Upper lobe of left lung (tissue), 6 donors: ENCODE data around the gene DCT. TPM values are rescaled to one million over a fixed set of nuclear protein-coding genes. Genes with fewer than 3 reads are reported as not detected.
A peak's percentile ranks its signal among the peaks of the same experiment; 100 is the strongest.

Source experiments
- ATAC-seq, 2 donors: fragments of 200-7000 bp; cut with Tn5 transposase; one replicate each; pipeline ENCODE4 v1.9.1; 2022; ENCODE audit warnings: mild to moderate bottlenecking in 2 of 2, moderate library complexity in 2 of 2; ENCODE audit not compliant: low FRiP score in 2 of 2
- DNase-seq, 2 donors: peaks; one replicate each; pipeline ENCODE4 v3.0.0-alpha.2; 2019 to 2020
- H3K27ac ChIP-seq, 4 donors: fragments of 200-600 bp; sonication (generic); one replicate each; pipeline ENCODE4 v1.5.1; 2016 to 2019
- H3K27me3 ChIP-seq, 4 donors: fragments of 200-600 bp; sonication (generic); one replicate each; pipeline ENCODE4 v1.5.1; 2017 to 2019
- H3K36me3 ChIP-seq, 4 donors: fragments of 200-600 bp; sonication (generic); one replicate each; pipeline ENCODE4 v1.5.1; 2016 to 2019
- H3K4me1 ChIP-seq, 4 donors: fragments of 200-600 bp; sonication (generic); one replicate each; pipeline ENCODE4 v1.5.1; 2018 to 2019
- H3K4me3 ChIP-seq, 4 donors: fragments of 200-600 bp; sonication (generic); one replicate each; pipeline ENCODE4 v1.5.1; 2017 to 2019; ENCODE audit warnings: mild to moderate bottlenecking in 2 of 4, moderate library complexity in 1 of 4
- H3K9me3 ChIP-seq, 4 donors: fragments of 200-600 bp; sonication (generic); one replicate each; pipeline ENCODE4 v1.5.1; 2018 to 2019
- CTCF ChIP-seq, 6 experiments: fragments of 450-650 bp in 4 of 6; fragments of 200-600 bp in 2 of 6; sonication (generic) in 2 of 6; IDR thresholded peaks; one replicate each; pipeline ENCODE4 v1.5.1; 2016 to 2019; ENCODE audit warnings: antibody characterized with exemption in 6 of 6
- EP300 ChIP-seq, 4 donors: sonication (generic); formaldehyde crosslinking; IDR thresholded peaks; one replicate each; pipeline ENCODE4 v1.5.1; 2017; ENCODE audit warnings: antibody characterized with exemption in 4 of 4, control low read depth in 2 of 4
- POLR2A ChIP-seq, 4 donors: fragments of 450-650 bp; IDR thresholded peaks; one replicate each; pipeline ENCODE4 v1.5.1; 2016 to 2017; ENCODE audit warnings: antibody characterized with exemption in 4 of 4, mild to moderate bottlenecking in 2 of 4
- POLR2AphosphoS5 ChIP-seq, 2 donors: sonication (generic); formaldehyde crosslinking; IDR thresholded peaks; one replicate each; pipeline ENCODE4 v1.5.1; 2017; ENCODE audit warnings: antibody characterized with exemption in 2 of 2
- WGBS, 2 donors: methylation state at CpG; one replicate each; pipeline ENCODE4 v1.1.5; 2017 to 2018; 5-methylcytosine and 5-hydroxymethylcytosine counted together
- total RNA-seq, 6 donors: library from RNA; depleted of rRNA in 4 of 6; stranded (reverse); fragments of >200 nt in 4 of 6; gene quantifications; one replicate each; pipeline versions ENCODE4 v1.1.0 to v1.2.1, GENCODE V29; 2016 to 2021
- donor health status: DM: no; HTN: no; CAD: no; lungs with moderate emphysema.
- donor health status: DM: no; HTN: yes; CAD: no; lungs with severe emphysema.

The DCT gene
- total RNA-seq, 6 donors from 2014 or later = 0.07 to 4.2 (median 0.20) TPM; not detected in 3

- TF ChIP-seq POLR2A (IDR thresholded peaks at IDR 0.05) = no peak
- TF ChIP-seq EP300 (IDR thresholded peaks at IDR 0.05) = no peak
- no peak for TF ChIP-seq CTCF (IDR thresholded peaks at IDR 0.05)
- no peak for TF ChIP-seq POLR2AphosphoS5 (IDR thresholded peaks at IDR 0.05)
- ATAC-seq (no peak), DNase-seq (no peak)
- no peaks in the 10 kb centered on the region for H3K9me3 ChIP-seq
- H3K27me3 ChIP-seq = no peaks in the 10 kb centered on the region
- no peak overlapping the region for H3K4me3 ChIP-seq
- no peaks in the 10 kb centered on the region for H3K36me3 ChIP-seq
- H3K27ac ChIP-seq = no peak overlapping the region
- no peaks in the 10 kb centered on the region for H3K4me1 ChIP-seq
Measured at GRCh38 chr13:94444826-94445225, 34.7 kb downstream of the DCT start.

- Histone ChIP-seq H3K36me3 (no peaks in the 10 kb centered on the region), H3K4me3 (no peak overlapping the region), H3K27ac (no peak overlapping the region), H3K4me1 (no peaks in the 10 kb centered on the region), H3K27me3 (no peaks in the 10 kb centered on the region), H3K9me3 (no peaks in the 10 kb centered on the region)
- WGBS, 2 donors = 44% methylated on average over 4 of the region's 4 CpGs
- ATAC-seq = peak in 1 of 2 donors; percentile 77
- no peak for DNase-seq
- TF ChIP-seq POLR2AphosphoS5 (IDR thresholded peaks at IDR 0.05) = no peak
- peak; percentile 26 to 59 (median 48) for TF ChIP-seq CTCF (IDR thresholded peaks at IDR 0.05)
- no peak for TF ChIP-seq EP300 (IDR thresholded peaks at IDR 0.05)
Measured at GRCh38 chr13:94435604-94436226, 43.8 kb downstream of the DCT start.

GRCh38 chr13:94433055-94433961 lies 46.2 kb downstream of the DCT start:
- no peaks in the 10 kb centered on the region for H3K27me3 ChIP-seq
- H3K4me1 ChIP-seq = no peaks in the 10 kb centered on the region
- no peaks in the 10 kb centered on the region for H3K36me3 ChIP-seq
- WGBS, 2 donors = 49 to 54% methylated on average over 19 of the region's 19 CpGs
- DNase-seq (peak; percentile 21 to 33), ATAC-seq (peak; percentile 20 to 40)
- H3K9me3 ChIP-seq = no peaks in the 10 kb centered on the region
- H3K4me3 ChIP-seq = peak overlapping the region in 1 of 4 donors; percentile 1
- H3K27ac ChIP-seq = no peak overlapping the region
- TF ChIP-seq POLR2A (IDR thresholded peaks at IDR 0.05) (no peak), CTCF (IDR thresholded peaks at IDR 0.05) (no peak), POLR2AphosphoS5 (IDR thresholded peaks at IDR 0.05) (no peak), EP300 (IDR thresholded peaks at IDR 0.05) (no peak)

GRCh38 chr13:94431987-94432386 lies 47.5 kb downstream of the DCT start:
- no peaks in the 10 kb centered on the region for H3K9me3 ChIP-seq
- DNase-seq (no peak), ATAC-seq (no peak)
- H3K27ac ChIP-seq = no peak overlapping the region
- H3K36me3 ChIP-seq = no peaks in the 10 kb centered on the region
- no peak overlapping the region for H3K4me3 ChIP-seq
- no peaks in the 10 kb centered on the region for H3K4me1 ChIP-seq
- TF ChIP-seq POLR2AphosphoS5 (IDR thresholded peaks at IDR 0.05) = no peak
- TF ChIP-seq EP300 (IDR thresholded peaks at IDR 0.05) = no peak
- no peak for TF ChIP-seq POLR2A (IDR thresholded peaks at IDR 0.05)
- no peak for TF ChIP-seq CTCF (IDR thresholded peaks at IDR 0.05)
- H3K27me3 ChIP-seq = no peaks in the 10 kb centered on the region
